Activated CD4-positive, alpha-beta T cell treated with anti-CD3 and anti-CD28 coated beads for 1 hour (primary cell): Measurements from ENCODE around the gene DAPK1.
"Not testable (repeated sequence)": the region's sequence is repeated elsewhere in the genome, so short reads cannot be mapped to it uniquely, and the experiment has no call there.

Source experiments
- DNase-seq: peaks from one replicate; pipeline ENCODE4 v3.0.0-alpha.2; 2020

DAPK1 gene

DNA sequence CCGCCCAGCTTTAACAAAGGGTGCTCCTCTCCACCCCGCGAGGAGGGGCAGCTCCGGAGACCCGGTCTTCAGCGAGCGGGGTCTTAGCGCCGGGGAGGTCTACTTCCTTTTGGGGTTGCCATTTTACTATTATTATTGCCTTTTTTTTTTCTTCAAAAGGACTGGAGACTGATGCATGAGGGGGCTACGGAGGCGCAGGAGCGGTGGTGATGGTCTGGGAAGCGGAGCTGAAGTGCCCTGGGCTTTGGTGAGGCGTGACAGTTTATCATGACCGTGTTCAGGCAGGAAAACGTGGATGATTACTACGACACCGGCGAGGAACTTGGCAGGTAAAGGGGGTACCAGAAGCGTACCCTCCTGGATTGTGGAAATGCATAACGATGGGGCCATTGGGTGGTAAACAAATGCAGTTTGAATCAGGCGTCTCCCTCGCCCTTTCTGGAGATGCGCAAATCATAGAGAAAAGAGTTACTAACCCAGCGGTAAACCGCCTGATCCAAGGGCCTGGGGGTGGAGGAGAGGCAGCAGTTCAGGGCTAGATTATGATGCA lies 1.2 kb downstream of the DAPK1 start:
- DNase-seq: no peak

DNA sequence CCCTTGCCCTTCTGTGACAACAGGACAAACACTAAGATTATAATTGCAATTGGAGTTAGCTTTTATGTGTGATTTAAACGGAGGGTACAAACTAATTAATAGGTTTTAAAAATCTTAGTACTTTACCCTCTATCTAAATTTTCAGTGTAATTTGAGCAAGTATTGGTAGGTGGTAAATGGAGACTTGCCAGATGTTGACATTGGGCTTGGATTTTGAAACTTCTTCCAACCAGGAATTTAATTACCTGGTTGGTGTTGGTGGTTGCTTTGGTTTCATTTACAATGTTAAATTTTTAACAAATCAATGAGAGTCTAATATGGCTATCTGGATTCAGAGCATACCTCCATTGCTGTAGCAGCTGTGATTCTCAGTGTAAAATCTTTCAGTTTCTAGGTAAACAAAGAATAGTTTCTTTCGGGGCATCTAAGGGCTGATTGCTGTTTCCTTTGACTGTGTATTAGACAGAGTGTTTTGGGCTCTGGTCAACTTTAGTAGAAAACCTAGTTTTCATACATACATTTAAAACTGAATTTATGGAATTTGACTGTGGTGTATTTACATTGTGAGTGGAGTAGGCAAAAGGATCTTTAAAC lies 1.9 kb downstream of the DAPK1 start:
- no peak for DNase-seq

DNA sequence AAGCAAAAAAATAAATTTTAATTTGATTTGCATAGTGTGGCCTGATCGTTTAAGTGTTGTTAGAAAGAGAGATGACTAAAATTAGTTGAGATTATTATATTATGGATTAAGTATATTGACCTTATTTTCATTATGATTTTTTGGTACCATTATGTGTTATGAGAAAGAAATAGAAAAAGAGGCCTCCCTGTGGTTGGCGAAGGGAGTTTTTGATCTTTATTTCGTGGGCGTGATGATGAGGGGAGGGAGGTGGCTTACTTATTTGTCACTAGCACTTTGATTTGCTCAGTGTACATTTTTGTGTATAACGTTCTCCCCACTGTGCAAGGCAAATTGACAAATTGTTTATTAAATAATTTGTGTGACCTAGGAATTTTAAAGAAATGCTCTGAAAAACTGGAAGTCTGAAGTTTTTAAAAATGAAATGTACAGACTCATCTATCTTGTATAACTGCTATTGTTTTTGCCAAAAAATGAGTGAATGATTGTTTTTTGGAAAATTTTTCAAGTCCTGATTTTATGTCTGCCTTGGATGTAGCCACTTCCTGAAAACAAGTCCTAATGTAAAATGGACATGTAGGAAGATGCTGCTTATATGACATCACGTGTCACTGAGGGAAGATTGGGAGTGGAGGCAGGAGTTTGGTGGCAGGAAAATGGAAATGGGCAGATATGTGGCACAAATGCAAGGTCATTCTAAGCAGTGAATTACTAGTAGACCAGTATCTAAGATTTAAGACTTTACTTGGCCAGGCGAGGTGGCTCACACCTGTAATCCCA lies 3.0 kb downstream of the DAPK1 start:
- no peak for DNase-seq

DNA sequence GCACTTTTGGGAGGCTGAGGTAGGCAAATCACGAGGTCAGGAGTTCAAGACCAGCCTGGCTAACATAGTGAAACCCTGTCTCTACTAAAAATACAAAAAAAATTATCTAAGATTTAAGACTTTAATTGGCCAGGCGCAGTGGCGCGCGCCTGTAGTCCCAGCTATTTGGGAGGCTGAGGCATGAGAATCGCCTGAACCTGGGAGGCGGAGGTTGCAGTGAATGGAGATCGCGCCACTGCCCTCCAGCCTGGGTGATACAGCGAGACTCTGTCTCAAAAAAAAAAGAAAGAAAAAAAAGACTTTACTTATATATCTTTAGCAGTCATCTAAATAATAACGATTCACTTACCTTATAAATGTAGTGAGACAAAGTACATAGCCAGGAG lies 3.6 kb downstream of the DAPK1 start:
- not testable (repeated sequence) for DNase-seq

DNA sequence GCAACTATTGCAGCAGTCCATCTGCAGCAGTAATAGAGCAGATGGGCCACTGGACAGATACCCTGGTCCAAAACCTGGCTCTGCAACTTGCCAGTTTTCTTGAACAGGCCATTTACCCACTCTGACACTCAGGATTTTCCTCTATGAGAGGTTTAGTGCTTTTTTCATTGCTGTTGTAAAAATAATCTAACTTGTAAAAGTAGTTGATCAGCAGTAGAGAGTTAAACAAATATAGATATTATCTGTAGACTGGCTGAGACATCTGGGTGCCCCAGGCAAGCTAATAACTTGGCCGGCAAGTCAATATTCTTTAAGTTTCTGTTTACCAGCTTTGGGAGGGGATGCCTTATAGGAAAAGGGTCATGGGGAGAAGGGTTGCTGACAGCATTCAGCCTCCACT lies 4.1 kb downstream of the DAPK1 start:
- DNase-seq: no peak

DNA sequence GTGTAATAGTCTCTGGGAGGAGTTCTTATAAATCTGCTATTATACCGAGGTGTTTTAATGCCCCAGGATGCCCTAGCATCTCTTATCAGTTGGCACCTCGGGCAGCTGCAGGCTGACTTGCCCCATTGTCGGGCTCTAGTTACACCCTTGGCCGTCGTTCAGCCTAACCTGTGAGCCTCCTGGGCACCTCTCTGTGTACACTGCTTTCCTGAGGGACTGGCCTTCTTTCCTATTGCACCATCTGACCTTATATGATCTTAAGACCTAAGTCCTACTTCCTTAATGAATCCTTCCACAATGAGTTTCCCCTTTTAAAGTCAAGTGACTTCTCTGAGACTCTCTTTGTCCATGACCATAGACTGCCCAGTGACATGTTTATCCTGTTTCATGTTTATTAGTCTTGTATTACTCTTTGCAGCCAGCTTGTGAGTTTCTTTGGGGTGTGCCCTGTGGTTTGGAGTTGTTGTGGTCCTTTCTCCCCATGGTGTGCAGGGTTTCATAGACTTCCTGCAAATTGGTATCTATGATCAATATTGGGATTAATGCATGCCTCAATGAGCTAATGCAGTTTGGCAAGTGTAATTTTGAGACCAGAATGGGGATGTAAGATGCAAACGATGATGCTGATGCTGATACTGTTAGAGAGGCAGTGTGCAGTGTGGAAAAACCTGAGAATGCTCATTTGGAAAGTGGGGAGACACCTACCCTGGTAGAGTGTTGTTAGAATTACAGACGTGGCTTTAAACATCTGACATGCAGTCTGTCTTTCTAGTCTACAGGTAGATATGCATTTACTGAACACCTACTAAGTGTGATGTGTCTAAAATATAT lies 4.9 kb downstream of the DAPK1 start:
- no peak for DNase-seq

DNA sequence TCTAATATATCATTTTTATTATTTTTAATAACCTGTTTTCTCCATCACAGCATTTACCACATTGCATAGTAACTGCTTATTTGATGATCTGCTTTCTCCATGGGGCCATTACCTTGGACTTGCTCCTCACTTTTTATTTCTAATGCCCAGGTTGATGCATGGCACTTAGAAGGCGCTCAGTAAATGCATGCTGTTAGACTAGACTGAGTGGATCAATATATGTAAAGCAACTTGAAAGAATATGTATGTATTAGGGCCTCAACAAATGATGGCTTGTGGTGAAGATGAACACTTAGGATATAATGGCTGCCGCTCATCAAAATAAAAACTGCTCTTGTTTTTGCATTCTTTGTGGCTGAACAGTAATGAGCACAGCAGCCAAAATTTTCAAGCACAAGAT lies 5.8 kb downstream of the DAPK1 start:
- no peak for DNase-seq

DNA sequence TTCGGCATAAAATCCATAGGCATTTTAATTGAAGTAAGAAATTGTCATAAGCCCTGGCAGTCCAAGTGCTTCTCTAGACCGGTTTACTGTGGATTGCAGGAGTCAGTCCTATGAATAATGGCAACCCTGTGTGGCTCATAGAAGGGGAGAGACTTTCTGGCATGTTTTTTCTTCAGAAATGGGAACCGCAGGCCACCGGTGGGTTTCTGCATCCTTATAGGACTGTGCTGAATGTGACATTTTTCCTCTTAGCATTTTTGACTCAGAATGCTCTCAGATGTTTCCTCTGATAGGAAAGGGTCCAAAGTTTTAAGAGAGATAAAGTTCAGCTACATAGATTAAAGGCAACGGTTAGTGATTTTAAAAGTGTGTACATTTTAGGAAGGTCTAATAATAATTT lies 6.3 kb downstream of the DAPK1 start:
- DNase-seq: no peak

DNA sequence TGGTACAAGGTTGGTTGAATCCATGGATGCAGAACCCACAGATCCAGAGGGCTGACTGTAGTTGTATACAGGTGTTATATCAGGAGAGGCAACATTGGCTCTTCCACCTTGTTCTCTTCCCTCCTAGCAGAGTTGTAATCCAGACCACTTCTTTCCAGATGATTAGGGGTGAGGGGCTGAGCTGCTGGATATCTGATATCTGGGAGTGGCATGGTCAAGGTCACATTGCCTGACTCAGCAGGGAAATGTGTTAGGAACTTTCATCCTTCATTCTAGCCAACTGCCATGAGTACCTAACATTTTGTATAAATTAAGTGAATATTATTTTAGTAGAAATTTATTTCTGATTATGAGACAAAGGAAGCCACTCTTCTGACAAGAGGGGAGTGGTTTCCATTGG lies 7.3 kb downstream of the DAPK1 start:
- DNase-seq: no peak

DNA sequence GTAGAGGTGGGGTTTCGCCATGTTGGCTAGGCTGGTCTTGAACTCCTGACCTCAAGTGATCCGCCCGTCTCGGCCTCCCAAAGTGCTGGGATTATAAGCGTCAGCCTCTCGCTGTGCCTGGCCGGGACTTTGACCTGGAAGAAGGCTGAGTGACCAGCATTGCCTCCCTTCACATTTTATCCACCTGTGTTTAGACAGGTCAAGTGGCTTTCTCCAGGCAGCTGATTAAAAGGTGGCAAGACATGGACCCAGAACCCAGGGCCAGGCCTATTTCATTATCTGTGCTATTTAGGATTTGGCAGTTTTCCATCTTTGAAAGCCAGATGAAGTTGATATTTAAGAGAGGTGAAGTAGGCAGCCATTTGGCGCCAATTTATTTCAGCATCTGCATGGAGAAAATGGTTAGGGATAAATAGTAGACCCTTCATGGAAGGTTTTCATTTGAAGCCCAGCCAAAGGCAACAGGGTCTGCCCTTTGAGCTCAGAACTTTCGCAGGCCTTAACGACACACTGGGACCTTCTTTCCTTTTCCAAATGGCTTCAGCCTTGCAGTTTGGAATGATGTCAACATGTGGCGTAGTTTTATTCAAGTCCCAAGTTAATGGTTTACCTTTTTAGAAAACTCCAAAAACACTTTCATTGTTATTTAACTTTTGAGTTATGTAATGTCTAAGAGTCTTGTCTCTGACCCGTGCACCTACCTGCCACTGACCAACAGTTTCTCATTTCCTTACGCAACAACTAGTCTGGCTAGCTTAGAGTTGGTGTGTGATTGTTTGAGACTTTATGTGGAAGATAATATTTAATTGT lies 8.4 kb downstream of the DAPK1 start:
- DNase-seq: no peak

DNA sequence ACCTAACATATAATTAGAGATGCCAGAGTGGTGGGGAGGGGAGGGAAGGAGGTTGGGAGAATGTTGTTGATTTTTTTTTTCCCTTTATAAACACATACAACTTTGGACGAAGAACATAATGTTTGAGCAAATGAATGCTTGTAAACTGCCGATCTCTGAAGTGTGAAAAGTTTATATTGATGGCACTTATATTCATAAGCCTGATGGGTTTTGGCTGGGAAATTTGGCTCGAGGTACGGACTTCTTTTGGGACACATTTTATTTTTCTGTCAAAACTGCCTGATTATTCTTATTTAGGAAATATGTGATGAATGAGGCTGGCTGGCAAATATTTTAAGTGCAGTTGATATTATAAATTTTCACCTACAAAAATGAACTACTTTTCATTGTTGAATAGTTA lies 9.9 kb downstream of the DAPK1 start:
- no peak for DNase-seq

DNA sequence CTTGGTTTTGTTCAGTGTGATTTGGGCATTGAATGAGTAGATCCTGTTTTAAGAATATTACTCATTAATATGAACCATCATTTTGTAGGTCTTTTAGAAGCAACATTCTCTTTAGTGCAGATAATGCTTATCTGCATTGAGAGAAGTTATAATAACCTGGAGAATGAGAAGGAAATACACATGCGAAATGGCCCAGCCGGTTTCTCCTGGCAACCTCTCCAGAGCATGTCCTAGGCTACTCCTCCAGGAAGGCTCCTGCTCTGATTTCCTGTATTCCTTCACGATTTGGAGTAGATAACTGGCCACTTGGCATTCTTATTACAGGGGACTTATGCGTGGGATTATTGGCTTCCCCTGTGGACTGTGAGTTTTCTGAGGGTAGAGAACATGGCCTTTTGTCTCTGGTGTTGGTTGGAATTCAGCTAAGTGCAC lies 12.6 kb downstream of the DAPK1 start:
- no peak for DNase-seq

DNA sequence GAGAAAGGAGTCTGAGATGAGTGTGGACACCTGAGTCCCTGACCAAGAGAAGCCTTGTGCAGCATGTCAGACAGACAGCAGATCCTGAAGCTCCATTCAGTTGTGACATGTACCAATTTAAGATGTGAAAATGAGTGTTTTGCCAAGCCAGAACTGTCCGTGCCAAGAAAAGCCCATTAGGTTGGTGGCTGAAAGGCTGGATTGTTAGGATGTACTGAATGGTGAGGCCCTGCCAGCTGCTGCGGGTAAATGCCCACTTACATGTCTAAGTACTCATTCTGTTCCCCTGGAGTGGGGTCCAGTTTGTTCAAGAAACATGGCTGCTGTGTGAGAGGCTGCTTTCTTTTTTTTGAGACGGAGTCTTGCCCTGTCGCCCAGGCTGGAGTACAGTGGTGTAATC lies 14.6 kb downstream of the DAPK1 start:
- no peak for DNase-seq

DNA sequence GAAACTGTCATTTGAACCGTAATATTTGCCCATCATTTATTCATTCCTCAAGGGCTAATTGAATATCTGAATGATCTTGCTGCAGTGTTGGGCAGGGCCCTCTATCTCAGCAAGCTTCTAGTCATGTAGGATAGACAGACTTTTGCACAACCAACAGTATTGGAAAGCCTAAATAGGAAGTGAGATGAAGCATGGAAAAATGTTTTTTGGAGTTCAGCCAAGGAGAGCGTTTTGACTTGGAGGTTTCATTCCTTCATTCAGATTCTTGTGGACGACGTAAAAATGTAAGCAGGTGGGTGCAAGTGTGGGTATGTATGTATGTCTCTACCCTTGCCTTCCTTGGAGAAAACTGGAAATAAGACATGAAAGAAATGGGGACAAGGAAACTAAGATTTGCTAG lies 15.5 kb downstream of the DAPK1 start:
- no peak for DNase-seq

DNA sequence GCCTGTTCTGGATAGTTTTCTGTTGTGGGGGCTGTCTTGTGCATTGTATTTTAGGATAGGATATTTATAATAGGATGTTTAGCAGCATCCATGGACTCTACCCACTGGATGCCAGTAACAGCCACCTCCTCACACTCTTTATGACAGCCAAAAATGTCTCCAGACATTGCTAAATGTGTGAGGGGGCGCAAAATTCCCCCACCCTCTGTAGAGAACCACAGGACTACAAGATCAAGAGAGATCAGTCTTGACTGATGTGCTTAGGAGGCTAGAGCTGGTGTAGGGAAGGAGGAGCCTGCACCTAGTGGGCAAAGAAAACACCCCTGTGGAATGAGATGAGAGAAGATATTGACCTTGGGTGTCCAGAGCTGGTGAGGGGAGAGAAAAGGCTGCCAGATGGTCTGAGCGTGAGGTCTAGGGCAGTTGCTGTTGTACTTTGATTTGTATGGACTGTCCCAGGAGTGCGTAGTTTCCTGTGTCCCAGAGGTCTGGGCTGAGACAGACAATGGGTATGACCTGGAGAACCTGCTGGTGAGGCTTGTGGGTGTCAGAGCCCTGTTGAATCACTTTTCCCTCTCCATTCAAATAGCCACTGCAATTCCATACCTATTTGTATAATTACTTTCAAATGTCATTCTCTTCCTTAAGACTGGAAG lies 16.3 kb downstream of the DAPK1 start:
- DNase-seq: no peak

DNA sequence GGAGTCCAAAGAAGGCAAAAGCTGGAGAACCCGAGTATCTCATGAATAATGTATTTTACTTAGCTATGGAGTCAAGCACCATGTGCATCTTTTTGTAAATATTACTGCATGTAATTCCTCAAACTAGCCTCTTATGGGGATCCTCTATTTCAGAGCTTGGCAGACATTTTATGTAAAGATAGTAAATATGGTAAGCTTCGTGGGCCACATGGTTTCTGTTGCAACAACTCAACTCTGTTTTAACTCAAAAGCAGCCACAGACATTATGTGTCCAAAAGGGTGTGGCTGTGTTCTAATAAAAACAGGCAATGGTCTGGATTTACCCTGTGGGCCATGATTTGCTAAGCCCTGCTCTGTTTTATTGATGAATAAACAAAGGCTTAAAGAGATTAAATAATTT lies 17.3 kb downstream of the DAPK1 start:
- DNase-seq: no peak

DNA sequence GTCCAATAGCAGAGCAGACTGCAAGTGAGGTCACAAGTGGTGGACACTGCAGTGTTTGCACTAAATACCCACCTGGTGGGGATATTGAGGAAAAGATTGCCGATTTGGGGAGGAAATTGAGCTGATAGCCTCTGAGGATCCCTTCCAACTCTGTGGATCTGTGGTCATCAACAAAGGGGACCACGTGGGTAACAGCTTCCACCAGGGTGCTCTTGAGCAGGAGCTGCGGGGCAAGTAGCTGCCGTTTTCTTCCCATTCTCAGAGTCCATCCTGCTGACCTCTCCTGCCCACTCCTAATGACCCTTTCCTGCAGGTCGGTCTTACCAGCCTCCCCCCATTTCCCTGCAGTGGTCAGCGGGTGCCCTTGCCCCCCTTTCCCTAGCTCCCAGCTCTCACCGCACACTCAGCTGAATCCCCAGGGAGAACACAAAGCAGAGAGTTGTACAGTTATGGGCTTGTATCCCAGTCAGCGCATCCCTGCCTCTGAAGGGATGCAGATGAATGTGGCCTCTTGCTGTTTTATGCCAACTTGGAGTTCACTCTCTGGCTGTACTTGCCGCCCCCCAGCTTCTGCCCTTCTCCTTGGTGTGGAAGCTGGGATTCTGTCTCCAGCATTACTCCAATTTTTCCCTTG lies 18.0 kb downstream of the DAPK1 start:
- DNase-seq: no peak

DNA sequence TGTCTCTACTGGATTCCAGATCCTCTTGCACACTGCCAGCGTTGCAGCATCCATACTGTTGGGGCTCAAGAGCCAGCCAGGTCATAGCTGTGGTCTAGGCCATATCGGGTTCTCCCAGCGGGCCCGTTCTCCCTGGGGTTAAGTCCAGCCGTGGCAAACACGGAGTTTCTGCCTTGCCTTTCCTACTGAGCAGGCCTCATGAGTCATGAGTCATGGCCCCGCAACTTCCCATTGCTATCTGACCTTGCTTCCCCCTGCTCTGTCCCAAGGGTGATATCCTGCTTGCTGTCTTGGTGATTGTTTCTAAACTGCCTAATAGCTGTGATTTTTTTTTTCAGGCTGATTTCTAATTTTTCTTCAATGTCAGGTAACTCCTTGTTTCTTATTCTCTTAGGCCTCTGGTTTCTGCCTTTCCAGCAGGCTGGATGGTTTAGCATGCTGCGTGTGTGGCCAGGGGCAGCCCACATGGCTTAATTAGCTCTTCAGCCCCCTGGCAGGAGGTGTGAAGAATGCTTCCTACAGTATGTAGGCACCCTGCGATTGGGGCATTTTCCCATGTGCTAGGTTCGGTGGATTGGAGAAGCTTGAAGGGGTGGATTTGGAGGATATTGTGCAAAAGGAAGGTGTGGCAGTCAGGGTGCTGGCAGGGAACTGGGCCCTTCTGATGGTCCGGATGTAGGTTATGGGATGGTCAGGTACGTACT lies 18.7 kb downstream of the DAPK1 start:
- DNase-seq: no peak

DNA sequence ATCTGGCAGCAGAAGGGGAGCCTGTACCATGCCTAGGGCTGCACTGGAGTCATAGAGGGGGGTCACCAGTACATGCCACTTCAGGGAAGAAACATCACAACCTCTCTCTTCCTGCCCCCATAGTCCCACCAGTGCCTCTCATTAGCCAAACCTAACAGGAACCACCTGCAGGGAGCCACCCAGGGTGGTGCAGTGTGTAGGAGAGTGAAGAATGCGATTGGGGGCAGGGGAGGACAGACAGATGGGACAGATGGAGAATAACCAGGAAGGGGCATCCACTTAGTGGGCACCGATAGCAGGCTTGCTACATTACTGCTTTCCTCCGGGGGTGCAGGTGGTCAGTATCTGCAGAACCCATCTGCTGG lies 19.2 kb downstream of the DAPK1 start:
- DNase-seq: no peak

DNA sequence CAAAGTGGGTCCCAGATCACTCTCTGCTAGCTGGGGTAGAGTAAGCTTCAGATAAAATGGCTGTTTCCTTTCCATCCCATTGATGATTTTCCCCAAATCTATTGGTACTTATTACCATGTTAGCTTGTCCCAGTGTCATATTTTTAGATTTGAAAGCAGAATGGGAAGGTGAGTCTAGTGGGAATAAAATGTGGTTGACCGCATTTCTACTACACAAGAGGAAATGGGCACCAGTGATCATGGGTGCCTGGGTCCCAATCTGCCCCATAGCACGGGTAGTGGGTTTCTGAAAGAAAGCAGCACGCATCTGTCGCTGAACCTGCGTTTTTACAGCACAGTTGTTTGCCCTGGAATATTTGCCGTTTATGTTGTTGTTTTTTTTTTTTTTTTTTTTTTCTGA lies 20.1 kb downstream of the DAPK1 start:
- no peak for DNase-seq

DNA sequence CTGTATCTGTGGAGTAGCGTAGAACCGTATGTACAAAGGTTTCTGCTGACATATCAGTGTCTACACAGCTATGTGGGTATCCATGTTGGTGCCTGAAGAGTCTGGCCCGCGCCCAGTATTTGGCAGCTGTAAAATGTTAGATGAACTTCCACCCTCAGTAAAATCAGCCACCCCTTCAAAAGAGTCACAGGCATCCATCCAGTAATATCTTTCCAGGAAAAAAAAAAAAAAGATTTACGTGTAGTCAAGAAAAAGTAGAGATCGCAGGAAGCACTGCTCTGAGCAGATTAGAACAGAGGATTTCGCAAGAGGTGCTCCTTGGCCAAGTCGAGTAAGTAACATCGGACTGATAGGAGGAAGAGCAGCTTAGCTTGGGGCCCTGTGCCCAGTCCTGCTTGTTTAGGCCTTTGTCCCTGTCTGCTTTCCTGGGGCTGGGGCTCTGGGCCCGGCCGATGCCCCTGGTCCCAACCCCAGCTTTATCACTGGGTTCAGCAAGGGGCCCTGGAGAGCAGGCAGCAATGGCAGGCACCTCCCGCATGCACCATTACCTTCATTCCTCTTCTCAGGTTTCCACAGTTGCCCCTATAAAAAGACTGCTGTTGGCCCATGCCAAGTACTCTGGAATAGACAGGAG lies 21.2 kb downstream of the DAPK1 start:
- no peak for DNase-seq
